T-helper 22 cell (primary cell): ENCODE measurements around the gene OVOL1.

Experiments
- DNase-seq: peaks from one replicate; pipeline ENCODE4 v3.0.0-alpha.2; 2020; ENCODE audit warnings: low read depth

Gene OVOL1

GRCh38 chr11:65791719-65792213 lies 4.9 kb downstream of the OVOL1 start:
- DNase-seq, result no peak

DNA sequence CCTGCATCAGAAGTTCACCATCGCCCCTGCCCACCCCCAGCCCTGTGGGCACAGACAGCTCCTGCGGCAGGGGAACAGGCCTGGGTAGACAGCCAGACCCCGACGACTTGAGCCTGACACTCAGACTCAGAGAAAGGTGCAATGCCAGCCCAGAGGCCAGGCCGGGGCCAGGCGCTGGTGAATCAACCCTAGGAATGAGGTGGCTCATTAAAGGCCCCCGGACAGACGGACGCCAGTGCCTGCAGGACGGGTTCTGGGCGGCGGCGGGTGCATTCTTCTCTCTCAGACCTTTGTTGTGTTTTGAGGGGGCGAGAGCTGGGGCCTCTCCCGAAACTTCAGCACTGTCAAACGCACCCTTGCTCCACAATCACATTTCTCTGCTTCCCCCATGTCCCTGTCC lies 5.6 kb downstream of the OVOL1 start:
- DNase-seq, result no peak

- DNase-seq, result no peak
Measured at GRCh38 chr11:65793144-65793581, 6.3 kb downstream of the OVOL1 start.

DNA sequence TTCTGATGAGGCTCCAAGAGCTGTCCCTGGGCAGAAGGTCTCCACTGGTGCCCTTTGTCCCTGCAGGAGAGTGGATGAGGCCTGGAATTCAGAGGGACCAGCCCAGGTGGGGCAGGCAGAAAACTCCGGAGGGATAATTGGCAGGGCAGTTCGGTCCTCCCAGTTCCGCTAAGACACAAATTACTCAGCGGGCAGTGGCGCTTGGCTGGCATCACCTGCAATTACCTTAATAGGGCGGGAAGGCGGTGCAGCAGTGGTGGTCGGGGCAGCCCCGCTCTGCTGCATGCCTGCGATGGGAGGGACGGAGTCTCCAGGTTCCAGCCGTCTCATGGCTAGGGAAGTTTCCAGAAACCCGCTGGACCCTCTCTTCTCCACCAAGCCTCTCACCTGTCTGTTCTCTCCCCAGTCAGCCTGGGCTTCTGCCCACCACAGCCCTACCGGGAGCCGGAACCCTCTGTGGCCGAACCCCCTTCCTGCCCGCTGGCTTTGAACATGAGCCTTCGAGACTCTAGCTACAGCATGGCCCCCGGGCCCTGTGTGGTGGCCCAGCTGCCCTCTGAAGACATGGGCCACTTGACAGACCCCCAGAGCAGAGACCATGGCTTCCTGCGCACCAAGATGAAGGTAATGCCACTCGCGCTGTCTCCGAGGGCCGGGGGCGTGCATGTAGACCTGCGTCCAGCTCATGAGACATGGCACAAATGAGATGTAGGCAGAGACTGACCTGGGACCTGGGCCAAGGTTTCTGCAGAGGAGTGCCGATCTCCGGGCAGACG lies 7.0 kb downstream of the OVOL1 start:
- no peak for DNase-seq

- no peak for DNase-seq
Measured at GRCh38 chr11:65794570-65795510, 8.0 kb downstream of the OVOL1 start.

GRCh38 chr11:65796726-65797601 lies 10.1 kb downstream of the OVOL1 start:
- DNase-seq, result no peak

DNA sequence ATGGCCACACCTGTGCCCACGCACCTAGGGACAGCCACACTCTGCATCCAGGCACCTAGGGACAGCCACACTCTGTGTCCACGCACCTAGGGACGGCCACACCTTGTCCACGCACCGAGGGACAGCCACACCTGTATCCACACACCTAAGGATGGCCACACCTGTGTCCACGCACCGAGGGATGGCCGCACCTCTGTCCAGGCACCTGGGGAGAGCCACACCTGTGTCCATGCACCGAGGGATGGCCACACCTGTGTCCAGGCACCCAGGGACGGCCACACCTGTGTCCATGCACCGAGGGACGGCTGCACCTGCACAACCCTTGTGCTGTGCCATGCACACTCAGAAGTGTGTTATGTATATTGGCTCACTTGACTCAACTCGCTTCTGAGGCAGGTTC lies 10.8 kb downstream of the OVOL1 start:
- no peak for DNase-seq

DNA sequence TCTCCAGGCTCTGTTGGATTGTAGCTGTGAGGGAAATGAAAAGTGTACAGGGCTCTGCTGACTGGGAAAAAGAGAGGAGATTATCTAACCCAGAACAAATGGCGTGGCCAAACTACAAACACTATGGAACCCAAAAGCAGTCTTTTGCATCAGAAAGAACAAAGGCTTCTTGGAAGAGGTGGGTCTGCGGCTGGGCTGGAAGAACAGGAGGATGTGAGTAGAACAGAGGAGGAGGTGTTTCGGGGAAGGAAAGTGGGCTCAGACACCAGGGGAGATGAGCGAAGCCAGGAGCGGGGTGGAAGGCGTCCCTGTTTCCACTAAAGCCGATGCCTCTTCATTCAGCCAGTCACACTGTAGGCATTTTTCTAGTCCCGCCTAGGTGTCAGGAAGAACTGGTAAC lies 12.0 kb downstream of the OVOL1 start:
- DNase-seq, result no peak

DNA sequence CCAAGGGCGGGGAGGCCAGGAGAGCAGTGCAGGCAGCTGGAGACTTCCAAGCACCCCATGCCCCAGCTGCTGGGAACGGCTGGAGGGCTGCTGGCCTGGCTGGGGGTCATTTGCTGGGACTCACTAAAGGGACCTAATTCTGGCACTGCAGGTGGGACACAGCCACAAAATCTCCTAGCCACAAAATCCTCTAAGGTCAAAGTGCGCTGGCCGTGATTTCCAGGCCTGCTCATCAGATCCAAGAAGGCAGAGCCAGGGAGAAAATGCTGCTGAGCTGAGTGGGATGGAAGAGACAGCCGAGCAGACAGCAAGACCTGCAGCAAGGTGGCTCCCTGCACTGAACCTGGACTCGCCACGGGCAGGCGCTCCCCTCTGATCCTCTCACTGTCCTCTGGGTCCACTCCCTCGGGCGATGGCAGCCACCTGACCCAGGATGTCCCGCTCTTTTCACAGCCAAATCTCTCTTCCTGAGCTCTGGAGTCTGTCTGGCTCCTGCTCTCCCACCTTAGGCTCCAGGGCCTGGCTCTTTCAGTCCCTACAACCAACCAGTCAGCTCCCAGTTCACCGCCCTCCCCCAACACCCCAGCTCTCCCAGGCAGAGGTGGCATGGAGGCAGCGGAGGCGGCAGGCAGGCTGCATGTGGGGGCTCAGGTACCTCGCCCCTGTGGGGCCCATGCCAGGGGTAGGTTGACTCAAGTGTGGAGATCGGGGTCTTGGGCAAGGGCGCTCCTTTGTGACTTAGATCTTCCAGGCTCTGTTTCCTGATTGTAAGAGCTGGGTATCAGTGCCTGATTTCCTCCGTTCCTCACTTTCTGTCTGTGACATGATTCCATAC lies 14.5 kb downstream of the OVOL1 start:
- no peak for DNase-seq

DNA sequence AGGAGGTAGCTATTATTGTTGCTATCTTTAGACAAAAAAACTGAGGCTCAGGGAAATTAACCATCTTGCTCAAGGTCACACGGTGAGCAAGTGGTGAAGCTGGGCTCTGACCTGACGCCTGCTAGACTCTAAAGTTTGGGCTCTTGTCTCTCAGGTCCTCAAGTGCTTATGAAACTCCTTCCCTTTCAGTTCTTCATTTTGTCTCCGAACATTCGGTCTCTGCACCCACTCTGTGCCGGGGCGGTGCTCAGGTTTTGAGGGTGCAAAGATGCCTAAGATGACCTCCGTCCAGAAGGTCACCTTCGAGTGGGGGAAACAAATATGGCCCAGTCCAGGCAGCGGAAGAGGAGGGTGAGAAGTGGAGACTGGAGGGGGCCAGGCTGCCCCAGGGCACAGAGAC lies 16.0 kb downstream of the OVOL1 start:
- no peak for DNase-seq

DNA sequence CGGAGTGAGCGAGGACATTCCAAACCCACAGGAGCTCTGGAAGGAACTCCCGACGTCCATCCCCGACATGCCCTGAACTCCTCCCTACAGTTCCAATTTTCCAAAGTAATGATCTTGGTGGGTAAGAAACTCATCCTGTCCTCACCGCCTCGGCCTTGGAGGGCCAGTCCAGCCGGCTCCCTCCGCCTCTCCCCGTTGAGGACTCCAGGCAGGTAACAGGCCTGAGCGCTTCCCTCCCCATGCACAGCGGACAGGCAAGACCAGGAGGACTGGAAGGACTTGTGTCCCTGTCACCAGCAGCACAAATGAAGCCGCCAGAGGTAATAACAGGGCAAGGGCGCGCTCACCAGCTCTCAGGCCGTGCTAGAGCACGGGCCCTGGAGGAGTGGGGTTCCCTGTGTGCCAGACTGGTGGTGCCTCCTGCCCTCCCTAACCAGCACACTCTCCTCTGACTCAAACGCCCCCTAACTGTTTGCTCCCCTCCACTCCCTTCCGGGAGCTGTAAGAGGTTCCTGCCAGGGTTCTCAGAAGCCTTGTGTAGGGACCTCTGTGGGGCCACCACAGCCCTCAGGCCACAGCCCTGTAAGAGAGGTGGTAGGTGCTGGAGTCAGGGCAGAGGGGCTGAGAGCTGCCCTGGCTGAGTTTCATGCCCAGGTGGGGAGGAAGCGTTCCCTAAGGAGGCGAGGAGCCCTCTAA lies 17.1 kb downstream of the OVOL1 start:
- no peak for DNase-seq

DNA sequence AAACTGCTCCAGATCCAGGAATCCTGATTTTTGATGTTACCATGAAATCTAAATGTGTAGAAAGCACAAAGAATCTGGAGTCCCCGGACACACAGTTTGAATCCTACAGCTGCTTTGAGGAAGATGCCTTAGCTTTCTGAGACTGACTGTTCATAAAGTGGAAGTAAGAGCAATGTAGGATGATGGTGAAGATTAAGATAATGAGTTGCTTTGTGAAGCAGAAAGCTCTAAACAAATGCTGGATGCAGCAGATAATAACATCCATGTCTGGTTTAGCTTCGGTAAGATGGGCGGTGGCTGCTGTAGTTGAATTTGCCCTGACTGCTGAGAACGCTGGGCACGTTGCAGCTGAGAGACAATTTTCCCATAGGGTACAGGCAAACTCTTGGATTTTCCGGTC lies 20.1 kb downstream of the OVOL1 start:
- DNase-seq, result no peak

DNA sequence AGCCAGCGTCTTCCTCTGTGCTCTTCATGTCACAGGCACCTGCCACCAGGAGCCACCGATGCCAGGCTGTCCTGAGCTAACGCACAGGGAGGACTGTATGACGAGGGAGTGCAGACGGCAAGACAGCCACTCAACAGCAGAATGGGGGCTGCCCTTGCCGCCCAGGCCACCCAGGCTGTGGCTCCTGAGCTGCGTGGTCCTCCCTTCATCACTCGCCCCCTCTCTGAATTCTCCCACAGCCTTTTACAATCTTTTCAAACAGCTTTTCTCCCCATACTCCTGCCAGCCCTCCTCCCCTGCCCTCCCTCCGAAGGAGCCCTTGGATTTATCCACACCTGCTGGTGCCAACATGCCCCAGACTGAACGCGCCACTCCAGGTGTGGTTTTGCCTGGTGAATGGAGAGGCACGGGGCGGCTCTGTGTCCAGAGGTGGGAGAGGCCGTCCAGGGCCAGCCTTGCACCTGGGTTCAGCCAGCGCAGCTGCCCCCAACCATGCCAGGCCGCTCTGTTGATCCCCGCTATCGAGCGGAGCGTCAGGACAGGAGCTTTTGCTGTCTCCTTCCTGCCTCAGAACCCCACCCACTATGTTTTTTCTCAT lies 22.0 kb downstream of the OVOL1 start:
- DNase-seq, result no peak

- DNase-seq, result no peak
Measured at GRCh38 chr11:65809496-65809895, 22.6 kb downstream of the OVOL1 start.

GRCh38 chr11:65810046-65810868 lies 23.4 kb downstream of the OVOL1 start:
- DNase-seq, result no peak

DNA sequence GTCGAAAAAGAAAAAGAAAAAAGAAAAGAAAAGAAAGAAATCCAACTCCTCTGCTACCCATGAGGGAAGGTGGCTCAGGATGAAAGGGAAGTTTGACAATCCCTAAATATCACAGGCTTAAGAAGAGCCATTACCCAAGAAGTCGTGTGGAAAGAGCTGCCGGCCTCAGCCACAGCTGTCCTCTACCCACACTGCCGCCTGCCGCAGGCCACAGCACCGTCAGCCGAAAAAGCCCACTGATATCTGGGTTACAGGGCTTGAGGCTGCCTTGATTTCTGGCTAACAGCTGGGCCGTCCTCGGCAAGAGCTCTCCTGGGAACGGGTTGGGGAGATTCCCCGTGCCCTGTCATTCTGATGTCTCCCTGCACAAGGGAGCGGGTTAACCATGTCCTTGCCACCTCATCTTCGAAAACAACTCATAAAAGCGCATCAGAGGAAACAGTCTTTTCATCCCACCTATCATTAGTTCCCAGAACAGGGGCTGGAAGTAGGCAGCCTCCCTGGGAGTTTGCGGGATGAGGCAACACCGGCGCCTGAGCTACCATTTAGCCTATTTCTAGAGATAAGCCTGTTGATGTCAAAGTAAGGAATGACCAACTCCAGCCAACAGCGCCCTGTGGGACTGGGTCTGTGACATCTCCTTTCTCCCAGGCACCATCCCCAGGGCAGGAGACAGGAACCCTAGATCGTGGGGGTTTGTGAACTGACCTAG lies 25.1 kb downstream of the OVOL1 start:
- DNase-seq, result no peak

DNA sequence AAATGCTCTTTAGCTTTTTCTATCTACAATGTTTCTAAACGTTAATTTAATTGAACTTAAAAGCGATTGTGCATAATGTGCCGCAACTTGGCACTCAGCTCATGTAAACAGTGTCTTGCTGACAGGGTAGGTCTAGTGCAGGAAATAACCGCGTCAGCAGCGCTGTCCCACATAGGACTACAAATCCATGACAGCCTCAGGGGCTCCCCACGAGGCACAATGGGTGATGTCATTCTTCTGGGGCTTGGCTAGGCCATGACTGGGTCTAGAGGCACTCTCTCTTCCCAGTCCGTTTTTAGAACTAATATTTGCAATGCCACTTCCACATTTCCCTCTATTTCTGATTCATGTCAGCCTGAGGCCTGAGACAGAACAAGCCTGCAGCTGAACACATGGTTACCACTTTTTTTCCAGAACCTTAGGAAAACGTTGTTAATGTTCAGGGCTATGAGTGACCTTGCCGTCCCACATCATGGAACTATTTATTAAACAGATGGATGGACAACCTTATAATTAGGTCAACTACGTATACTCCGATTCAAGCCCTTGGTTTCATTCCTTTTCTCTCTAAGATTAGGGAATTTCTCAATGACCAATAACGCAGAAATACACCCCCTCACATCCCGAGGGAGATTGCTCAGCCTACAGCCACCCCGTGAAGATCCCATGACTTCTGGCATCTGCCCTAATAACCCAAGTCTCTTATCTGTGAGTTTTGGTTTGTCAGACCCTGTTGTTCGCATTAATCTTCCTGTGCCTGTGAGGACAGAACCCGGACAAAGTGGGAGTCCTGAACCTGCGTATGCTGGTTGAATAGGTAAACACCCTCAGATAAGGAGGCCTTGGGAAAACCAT lies 27.5 kb downstream of the OVOL1 start:
- DNase-seq, result no peak
